ENCODE measurements around the gene PLEKHH3.
"Not testable (repeated sequence)": the region's sequence is repeated elsewhere in the genome, so short reads cannot be mapped to it uniquely, and the experiment has no call there.

PLEKHH3 gene

GRCh38 chr17:42623732-42624596 is 52.8 kb downstream of the PLEKHH3 start:
- DNase-seq: no peak

- DNase-seq: no peak
Measured at GRCh38 chr17:42623271-42623670, 53.5 kb downstream of the PLEKHH3 start.

- DNase-seq: not testable (repeated sequence)
Measured at GRCh38 chr17:42621987-42622386, 54.8 kb downstream of the PLEKHH3 start.

- no peak for DNase-seq
Measured at GRCh38 chr17:42618442-42619150, 58.2 kb downstream of the PLEKHH3 start.

GRCh38 chr17:42617956-42618431 is 58.8 kb downstream of the PLEKHH3 start:
- DNase-seq: no peak

Measured in inflammatory macrophage treated with lipopolysaccharide for 4 hours (primary cell).